Prostate gland (tissue), 2 donors: ENCODE measurements around the gene ABCA2. TPM values are rescaled to one million over a fixed set of nuclear protein-coding genes. Genes with fewer than 3 reads are reported as not detected.

ENCODE experiments used
- DNase-seq: peaks from one replicate; pipeline ENCODE4 v3.0.0-alpha.2; 2019; ENCODE audit warnings: low spot score
- H3K27ac ChIP-seq, 2 donors: fragments of 200-600 bp; sonication (generic); 2 replicates each; pipeline ENCODE4 v1.5.1; 2017 to 2019
- H3K27me3 ChIP-seq: fragments of 200-600 bp; sonication (generic); replicated peaks from 2 replicates; pipeline ENCODE4 v1.5.1; 2019; ENCODE audit not compliant: insufficient read depth
- H3K36me3 ChIP-seq, 2 donors: fragments of 200-600 bp; sonication (generic); 1 replicate in 1 of 2; 2 replicates in 1 of 2; pipeline versions ENCODE4 v1.5.1 to v1.8.1; 2017 to 2019
- H3K4me1 ChIP-seq: fragments of 200-600 bp; sonication (generic); replicated peaks from 2 replicates; pipeline ENCODE4 v1.5.1; 2019
- H3K4me3 ChIP-seq, 2 donors: fragments of 200-600 bp; sonication (generic); 2 replicates each; pipeline ENCODE4 v1.5.1; 2017 to 2019
- H3K9me3 ChIP-seq: fragments of 200-600 bp; sonication (generic); 2 replicates; pipeline ENCODE4 v1.5.1; 2017
- CTCF ChIP-seq, 4 experiments: fragments of 200-600 bp in 2 of 4; fragments of 450-650 bp in 2 of 4; sonication (generic) in 2 of 4; IDR thresholded peaks; 1 replicate in 3 of 4; 2 replicates in 1 of 4; pipeline ENCODE4 v1.5.1; 2016 to 2019; ENCODE audit warnings: antibody characterized with exemption in 4 of 4, mild to moderate bottlenecking in 2 of 4, moderate library complexity in 2 of 4
- POLR2A ChIP-seq: fragments of 450-650 bp; IDR thresholded peaks from one replicate; pipeline ENCODE4 v1.6.1; 2016; ENCODE audit warnings: antibody characterized with exemption, mild to moderate bottlenecking
- POLR2AphosphoS5 ChIP-seq: sonication (generic); formaldehyde crosslinking; IDR thresholded peaks from one replicate; pipeline ENCODE4 v1.6.1; 2017; ENCODE audit warnings: antibody characterized with exemption
- WGBS: methylation state at CpG from one replicate; pipeline ENCODE4 v1.1.5; 2018; 5-methylcytosine and 5-hydroxymethylcytosine counted together
- intact Hi-C: fragments of 100-400 bp; cut with DNase I; formaldehyde crosslinking; loops from one replicate; pipeline ENCODE4 v1.14.2; 2022
- total RNA-seq, 2 donors: library from RNA; depleted of rRNA; stranded (reverse); fragments of >200 nt; gene quantifications; one replicate each; pipeline ENCODE4 v1.1.0, GENCODE V29; 2016

The ABCA2 gene
- total RNA-seq, 2 donors from 2014 or later: 27.4 to 79.1 TPM

GRCh38 chr9:137023157-137023556 lies 4.9 kb downstream of the ABCA2 start:
- H3K4me3 ChIP-seq: no peak overlapping the region
- 75% methylated on average over 7 of the region's 7 CpGs for WGBS
- H3K4me1 ChIP-seq: peaks cover 23% of the 10 kb centered on the region
- no peaks in the 10 kb centered on the region for H3K27me3 ChIP-seq
- intact Hi-C loops: no loop called here
- H3K36me3 ChIP-seq: no peaks in the 10 kb centered on the region
- no peak for DNase-seq
- no peak overlapping the region for H3K27ac ChIP-seq
- TF ChIP-seq POLR2A (no peak), CTCF (IDR thresholded peaks at IDR 0.05) (no peak), POLR2AphosphoS5 (no peak)
- H3K9me3 ChIP-seq: no peaks in the 10 kb centered on the region

GRCh38 chr9:137022662-137023008 lies 5.4 kb downstream of the ABCA2 start:
- H3K36me3 ChIP-seq: no peaks in the 10 kb centered on the region
- H3K27me3 ChIP-seq: no peaks in the 10 kb centered on the region
- no peak for DNase-seq
- 92% methylated on average over 23 of the region's 23 CpGs for WGBS
- no peaks in the 10 kb centered on the region for H3K9me3 ChIP-seq
- no peak for TF ChIP-seq POLR2A
- TF ChIP-seq CTCF (IDR thresholded peaks at IDR 0.05): no peak
- TF ChIP-seq POLR2AphosphoS5: no peak
- no peak overlapping the region for H3K4me3 ChIP-seq
- intact Hi-C loops: no loop called here
- H3K27ac ChIP-seq: no peak overlapping the region
- peaks cover 23% of the 10 kb centered on the region for H3K4me1 ChIP-seq

GRCh38 chr9:137021979-137022661 lies 5.9 kb downstream of the ABCA2 start:
- Histone ChIP-seq H3K9me3 (no peaks in the 10 kb centered on the region), H3K4me3 (no peak overlapping the region), H3K4me1 (peaks cover 17% of the 10 kb centered on the region), H3K36me3 (no peaks in the 10 kb centered on the region), H3K27ac (no peak overlapping the region), H3K27me3 (no peaks in the 10 kb centered on the region)
- intact Hi-C loops: no loop called here
- 61% methylated on average over 30 of the region's 30 CpGs for WGBS
- no peak for TF ChIP-seq POLR2A
- no peak for TF ChIP-seq POLR2AphosphoS5
- TF ChIP-seq CTCF (IDR thresholded peaks at IDR 0.05): no peak
- DNase-seq: no peak

GRCh38 chr9:137021568-137021978 lies 6.5 kb downstream of the ABCA2 start:
- no peaks in the 10 kb centered on the region for H3K36me3 ChIP-seq
- H3K4me3 ChIP-seq: no peak overlapping the region
- no peak overlapping the region for H3K27ac ChIP-seq
- 90% methylated on average over 3 of the region's 6 CpGs for WGBS
- TF ChIP-seq POLR2A: no peak
- H3K4me1 ChIP-seq: peaks cover 12% of the 10 kb centered on the region
- intact Hi-C loops: no loop called here
- no peaks in the 10 kb centered on the region for H3K27me3 ChIP-seq
- no peak for DNase-seq
- H3K9me3 ChIP-seq: no peaks in the 10 kb centered on the region

GRCh38 chr9:137020771-137021567 lies 7.1 kb downstream of the ABCA2 start:
- Histone ChIP-seq H3K9me3 (no peaks in the 10 kb centered on the region), H3K27me3 (no peaks in the 10 kb centered on the region), H3K36me3 (no peaks in the 10 kb centered on the region), H3K4me1 (peaks cover 6% of the 10 kb centered on the region), H3K4me3 (no peak overlapping the region), H3K27ac (no peak overlapping the region)
- intact Hi-C loops: no loop called here
- no peak for TF ChIP-seq POLR2A
- TF ChIP-seq CTCF (IDR thresholded peaks at IDR 0.05): no peak
- no peak for TF ChIP-seq POLR2AphosphoS5
- DNase-seq: no peak
- 96% methylated on average over 9 of the region's 32 CpGs for WGBS
